Stimulated activated CD8-positive, alpha-beta memory T cell treated with anti-CD3 and anti-CD28 coated beads, Interleukin-7, amount 100 ng/mL, for 24 hours (primary cell): ENCODE data around the gene B4GALNT1.

Experiments
- DNase-seq: peaks from one replicate; pipeline ENCODE4 v3.0.0-alpha.2; 2020; ENCODE audit warnings: low read depth

The B4GALNT1 gene

GRCh38 chr12:57585156-57585555, 47.8 kb downstream of the B4GALNT1 start:
- no peak for DNase-seq

- DNase-seq, result no peak
These were observed 48.3 kb downstream of the B4GALNT1 start for GRCh38 chr12:57584690-57585089.

- DNase-seq, result no peak
These were observed 49.0 kb downstream of the B4GALNT1 start for GRCh38 chr12:57584050-57584449.

- peak; percentile 10 for DNase-seq
These were observed 49.8 kb downstream of the B4GALNT1 start for GRCh38 chr12:57583008-57583831.

GRCh38 chr12:57582440-57582839, 50.6 kb downstream of the B4GALNT1 start:
- no peak for DNase-seq

- no peak for DNase-seq
These were observed 51.2 kb downstream of the B4GALNT1 start for GRCh38 chr12:57581802-57582201.

- no peak for DNase-seq
These were observed 52.6 kb downstream of the B4GALNT1 start for GRCh38 chr12:57580466-57580795.

- no peak for DNase-seq
These were observed 53.1 kb downstream of the B4GALNT1 start for GRCh38 chr12:57579677-57580465.

GRCh38 chr12:57579011-57579410, 54.0 kb downstream of the B4GALNT1 start:
- DNase-seq, result no peak

GRCh38 chr12:57577981-57578758, 54.8 kb downstream of the B4GALNT1 start:
- DNase-seq, result no peak

GRCh38 chr12:57576613-57577160, 56.3 kb downstream of the B4GALNT1 start:
- DNase-seq, result no peak
